Activated CD8-positive, alpha-beta memory T cell treated with anti-CD3 and anti-CD28 coated beads for 4 hours (primary cell): ENCODE data around the gene EVI5.

Experiments used
- DNase-seq, 2 donors: peaks; one replicate each; pipeline ENCODE4 v3.0.0-alpha.2; 2020; ENCODE audit warnings: low read depth in 2 of 2

Gene EVI5

GRCh38 chr1:92484472-92485380, 300.2 kb downstream of the EVI5 start:
- DNase-seq: peak; percentile 60 to 67

- peak in 1 of 2 donors; percentile 55 for DNase-seq
Observed at GRCh38 chr1:92483610-92484471, 301.1 kb downstream of the EVI5 start.

GRCh38 chr1:92482665-92483609, 302.0 kb downstream of the EVI5 start:
- no peak for DNase-seq

GRCh38 chr1:92481971-92482664, 302.8 kb downstream of the EVI5 start:
- no peak for DNase-seq

- DNase-seq: no peak
Observed at GRCh38 chr1:92481599-92481925, 303.3 kb downstream of the EVI5 start.

- no peak for DNase-seq
Observed at GRCh38 chr1:92480813-92481598, 303.9 kb downstream of the EVI5 start.

GRCh38 chr1:92480200-92480812, 304.6 kb downstream of the EVI5 start:
- no peak for DNase-seq

- DNase-seq: no peak
Observed at GRCh38 chr1:92479587-92479986, 305.3 kb downstream of the EVI5 start.

- no peak for DNase-seq
Observed at GRCh38 chr1:92478393-92478792, 306.5 kb downstream of the EVI5 start.

- peak in 1 of 2 donors; percentile 51 for DNase-seq
Observed at GRCh38 chr1:92476071-92476631, 308.8 kb downstream of the EVI5 start.

GRCh38 chr1:92475029-92475428, 309.9 kb downstream of the EVI5 start:
- no peak for DNase-seq

- DNase-seq: no peak
Observed at GRCh38 chr1:92473781-92474495, 311.0 kb downstream of the EVI5 start.

GRCh38 chr1:92470216-92470615, 314.7 kb downstream of the EVI5 start:
- DNase-seq: no peak

GRCh38 chr1:92466683-92467352, 318.1 kb downstream of the EVI5 start:
- DNase-seq: no peak

- no peak for DNase-seq
Observed at GRCh38 chr1:92465256-92465647, 319.7 kb downstream of the EVI5 start.

GRCh38 chr1:92464588-92465255, 320.2 kb downstream of the EVI5 start:
- no peak for DNase-seq

- DNase-seq: no peak
Observed at GRCh38 chr1:92461364-92462097, 323.4 kb downstream of the EVI5 start.
